HuH-7 (cell line): Measurements from ENCODE around the gene ATXN7L3.
A peak's percentile ranks its signal among the peaks of the same experiment; 100 is the strongest.
"Not testable (repeated sequence)": the region's sequence is repeated elsewhere in the genome, so short reads cannot be mapped to it uniquely, and the experiment has no call there.

ENCODE experiments used
- DNase-seq: peaks from one replicate; pipeline ENCODE4 v3.0.0; 2011; ENCODE audit warnings: low spot score

The ATXN7L3 gene, protein sequence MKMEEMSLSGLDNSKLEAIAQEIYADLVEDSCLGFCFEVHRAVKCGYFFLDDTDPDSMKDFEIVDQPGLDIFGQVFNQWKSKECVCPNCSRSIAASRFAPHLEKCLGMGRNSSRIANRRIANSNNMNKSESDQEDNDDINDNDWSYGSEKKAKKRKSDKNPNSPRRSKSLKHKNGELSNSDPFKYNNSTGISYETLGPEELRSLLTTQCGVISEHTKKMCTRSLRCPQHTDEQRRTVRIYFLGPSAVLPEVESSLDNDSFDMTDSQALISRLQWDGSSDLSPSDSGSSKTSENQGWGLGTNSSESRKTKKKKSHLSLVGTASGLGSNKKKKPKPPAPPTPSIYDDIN

DNA sequence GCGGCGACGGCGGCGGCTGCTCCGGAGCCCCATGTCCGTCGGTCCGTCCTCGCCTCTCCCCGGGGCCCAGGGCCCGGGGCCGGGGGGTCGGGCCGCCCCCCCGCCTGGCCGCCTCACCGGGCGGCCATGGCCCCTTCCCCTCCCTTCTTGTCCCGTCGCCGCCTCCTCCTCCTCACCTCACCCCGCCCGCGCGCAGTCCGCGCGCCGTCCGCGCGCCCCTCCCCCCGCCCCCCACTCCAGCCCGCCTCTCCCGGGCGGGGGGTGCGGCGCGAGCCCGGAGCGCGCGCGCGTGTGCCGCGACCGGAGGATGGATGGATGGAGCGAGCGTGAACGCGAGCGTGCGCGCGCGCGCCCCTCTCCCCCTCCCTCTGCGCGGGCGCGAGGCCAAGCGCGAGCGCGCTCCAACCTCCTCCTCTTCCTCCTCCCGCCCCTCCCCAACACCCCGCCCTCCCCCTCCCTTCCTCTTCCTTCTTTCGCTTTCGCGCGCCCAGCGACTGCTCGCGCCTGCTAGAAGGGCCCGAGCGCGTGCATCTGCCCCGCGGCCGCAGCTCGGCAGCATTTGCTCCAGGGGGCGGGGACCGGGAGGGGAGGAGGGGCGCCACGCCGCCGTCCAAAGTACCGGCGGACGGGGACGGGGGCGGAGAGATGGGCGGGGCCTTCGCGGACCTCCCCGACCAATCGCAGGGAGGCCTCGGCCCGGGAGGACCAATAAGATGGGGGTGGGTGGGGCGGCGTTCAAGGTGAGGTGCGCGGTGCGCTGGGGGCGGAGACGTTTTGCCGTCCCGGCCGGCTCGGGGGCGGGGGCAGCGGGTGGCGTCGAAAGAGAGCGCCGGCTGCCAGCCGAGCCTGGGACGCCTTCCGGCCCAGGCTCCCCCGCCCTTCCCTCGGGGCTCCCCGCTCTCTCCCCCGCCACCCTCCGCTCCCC is at the start of gene ATXN7L3:
ATXN7L3 (minus strand) TSS at position 332 of the 925 bp plus-strand sequence. CDS start 1,814 bp downstream, outside the sequence.
- peak; percentile 99 for DNase-seq

DNA sequence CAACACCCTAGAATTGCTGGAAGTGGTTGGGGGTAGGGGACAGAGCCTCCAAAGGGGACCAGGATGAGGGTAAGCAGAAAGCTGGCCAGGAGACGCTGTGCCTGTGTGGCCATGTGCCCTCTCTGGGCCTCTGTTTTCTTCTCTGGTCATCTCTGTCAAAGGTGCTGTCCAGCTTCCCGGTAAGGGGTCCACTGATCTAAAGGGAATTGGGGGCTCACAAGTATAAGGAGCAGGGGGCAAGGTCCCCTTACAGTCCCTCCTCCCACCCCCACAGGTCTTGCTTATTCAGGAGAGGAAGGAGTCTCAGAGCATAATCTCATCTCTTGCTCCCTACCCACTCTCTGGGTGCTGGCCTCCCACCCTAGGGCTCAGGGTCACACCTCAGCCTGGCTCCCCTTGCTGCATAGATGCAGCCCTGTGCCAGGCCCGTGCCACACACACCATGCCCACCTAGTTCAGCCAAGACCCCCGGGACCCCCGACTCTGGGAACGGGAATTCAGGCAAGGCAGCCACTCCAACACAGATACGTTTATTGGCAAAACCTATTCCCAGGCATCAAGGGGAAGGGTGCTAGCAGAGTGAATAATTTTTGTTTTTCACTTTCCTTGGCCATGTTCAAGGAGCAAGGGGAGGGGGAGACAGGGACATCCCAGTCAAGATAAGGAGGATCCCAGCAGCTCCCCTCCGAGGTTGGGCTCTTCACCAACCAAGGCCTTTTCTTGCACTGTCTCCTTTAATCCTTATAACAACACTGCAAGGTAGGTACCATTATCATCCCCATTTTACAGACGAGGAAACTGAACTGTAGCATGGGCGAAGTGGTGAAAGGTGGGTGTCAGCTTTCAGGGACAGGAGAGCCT is 48.4 kb upstream of the ATXN7L3 start:
- DNase-seq = no peak

DNA sequence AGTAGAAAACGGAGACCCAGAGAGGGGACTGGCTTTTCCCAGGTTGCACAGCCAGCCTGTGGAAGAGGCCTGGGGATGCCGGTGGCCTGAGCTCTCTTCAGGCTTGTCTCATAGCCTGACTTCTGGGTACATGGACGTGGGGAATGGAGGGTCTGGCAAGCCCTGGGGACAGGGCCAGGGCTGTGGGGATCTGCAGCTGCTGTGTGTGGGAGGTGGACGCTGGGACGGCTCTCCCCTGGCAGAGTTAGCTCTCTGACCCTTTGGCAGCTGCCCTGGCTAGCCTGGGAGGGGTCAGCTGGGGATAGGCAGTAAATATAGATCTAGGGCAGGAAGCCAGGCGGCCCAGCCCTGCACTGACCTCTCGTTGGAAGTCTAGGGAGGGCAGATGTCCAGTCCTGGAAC is 47.8 kb upstream of the ATXN7L3 start:
- no peak for DNase-seq

DNA sequence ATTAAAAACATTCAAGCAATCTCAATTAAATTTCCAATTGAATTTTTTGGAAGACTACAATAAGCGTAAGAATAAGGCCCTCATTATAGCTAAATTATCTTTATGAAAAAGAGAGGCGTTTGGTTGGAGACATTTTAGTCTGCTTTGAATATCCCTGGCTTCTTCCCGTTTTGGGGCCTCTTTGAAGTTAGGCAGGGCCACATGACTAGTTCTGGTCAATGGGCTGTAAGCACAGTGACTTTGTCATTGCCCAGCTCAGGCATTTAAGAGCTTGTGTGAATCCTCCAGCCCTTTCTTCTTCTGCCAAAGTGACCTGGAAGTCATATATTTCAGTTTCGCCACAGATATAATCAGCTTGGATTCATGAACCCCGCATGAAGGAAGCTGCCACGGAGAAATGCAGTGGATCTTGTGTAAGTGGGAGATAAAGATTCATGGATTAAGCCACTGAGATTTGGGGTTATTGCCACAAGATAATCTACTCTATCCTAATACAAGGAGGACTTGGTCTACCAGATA is 41.5 kb upstream of the ATXN7L3 start:
- no peak for DNase-seq

DNA sequence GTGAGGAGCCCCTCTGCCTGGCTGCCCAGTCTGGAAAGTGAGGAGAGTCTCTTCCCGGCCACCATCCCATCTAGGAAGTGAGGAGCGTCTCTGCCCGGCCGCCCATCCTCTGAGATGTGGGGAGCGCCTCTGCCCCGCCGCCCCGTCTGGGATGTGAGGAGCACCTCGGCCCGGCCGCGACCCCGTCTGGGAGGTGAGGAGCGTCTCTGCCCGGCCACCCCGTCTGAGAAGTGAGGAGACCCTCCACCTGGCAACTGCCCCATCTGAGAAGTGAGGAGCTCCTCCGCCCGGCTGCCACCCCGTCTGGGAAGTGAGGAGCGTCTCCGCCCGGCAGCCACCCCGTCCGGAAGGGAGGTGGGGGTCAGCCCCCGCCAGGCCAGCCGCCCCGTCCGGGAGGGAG is 38.2 kb upstream of the ATXN7L3 start:
- DNase-seq = not testable (repeated sequence)

DNA sequence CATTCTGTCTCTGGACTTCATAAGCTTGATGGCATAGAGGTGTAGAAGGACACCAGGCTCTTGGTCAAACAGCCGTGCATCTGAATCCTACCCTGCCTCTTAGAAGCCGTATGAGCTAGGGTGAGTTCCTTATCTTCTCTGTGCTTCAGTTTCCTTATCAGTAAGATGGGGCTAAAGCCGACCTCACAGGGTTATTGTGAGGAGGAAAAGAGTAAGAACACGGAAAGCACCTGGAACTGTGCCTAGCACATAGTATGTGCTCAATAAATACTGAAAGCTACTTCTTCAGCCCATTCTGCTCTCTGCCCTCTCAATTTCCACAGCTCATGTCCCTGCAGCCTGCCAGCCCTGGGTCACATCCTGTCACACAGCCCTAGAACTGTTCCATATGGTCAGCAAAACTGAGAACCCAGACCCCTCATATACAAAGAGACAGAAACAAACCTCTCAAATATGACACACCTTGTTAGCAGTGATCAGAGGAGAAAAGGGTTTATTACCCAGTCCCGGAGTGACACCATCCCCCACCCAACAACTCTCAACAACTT is 36.8 kb upstream of the ATXN7L3 start:
- no peak for DNase-seq

DNA sequence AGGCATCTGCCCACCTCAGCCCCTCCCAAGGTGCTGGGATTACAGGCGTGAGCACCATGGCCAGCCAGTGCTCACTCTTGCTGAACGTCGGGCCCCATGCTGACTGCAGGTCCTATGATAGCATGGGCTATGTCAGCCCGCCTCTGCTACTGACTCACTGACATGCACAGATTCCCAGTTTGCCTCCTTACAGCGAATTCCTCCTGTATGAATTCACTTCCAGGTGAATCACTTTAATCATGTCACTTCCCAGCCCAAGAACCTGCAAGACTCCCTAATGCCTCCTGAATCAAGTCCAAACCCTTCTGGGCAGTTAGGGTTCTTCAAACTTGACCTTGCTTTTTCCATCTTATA is 35.9 kb upstream of the ATXN7L3 start:
- no peak for DNase-seq

DNA sequence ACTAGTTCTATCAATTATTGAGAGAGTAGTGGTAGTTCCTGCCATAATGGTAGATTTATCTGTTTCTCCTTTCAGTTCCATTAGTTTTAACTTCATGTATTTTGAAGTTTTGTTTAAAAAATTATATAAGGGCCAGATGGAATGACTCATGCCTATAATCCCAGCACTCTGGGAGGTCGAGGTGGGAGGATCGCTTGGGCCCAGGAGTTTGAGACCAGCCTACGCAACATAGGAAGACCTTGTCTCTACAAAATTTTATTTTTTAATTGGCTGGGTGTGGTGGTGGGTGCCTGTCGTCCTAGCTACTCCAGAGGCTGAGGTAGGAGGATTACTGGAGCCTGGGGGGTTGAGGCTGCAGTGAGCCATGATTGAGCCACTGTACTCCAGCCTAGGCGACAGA is 33.9 kb upstream of the ATXN7L3 start:
- DNase-seq = no peak

DNA sequence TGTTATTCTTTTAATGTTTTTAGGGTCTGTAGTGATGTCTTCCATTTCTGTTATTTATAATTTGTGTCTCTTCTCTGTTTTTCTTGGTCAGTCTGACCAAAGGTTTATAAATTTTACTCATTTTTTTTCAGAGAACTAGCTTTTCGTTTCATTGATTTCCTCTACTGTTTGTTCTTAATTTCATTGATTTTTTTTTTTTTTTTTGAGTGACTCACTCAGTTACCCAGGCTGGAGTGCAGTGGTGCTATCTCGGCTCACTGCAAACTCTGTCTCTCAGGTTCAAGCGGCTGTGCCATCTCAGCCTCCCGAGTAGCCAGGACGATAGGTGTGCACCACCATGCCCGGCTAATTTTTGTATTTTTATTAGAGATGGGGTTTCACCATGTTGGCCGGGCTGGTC is 32.4 kb upstream of the ATXN7L3 start:
- DNase-seq = no peak

DNA sequence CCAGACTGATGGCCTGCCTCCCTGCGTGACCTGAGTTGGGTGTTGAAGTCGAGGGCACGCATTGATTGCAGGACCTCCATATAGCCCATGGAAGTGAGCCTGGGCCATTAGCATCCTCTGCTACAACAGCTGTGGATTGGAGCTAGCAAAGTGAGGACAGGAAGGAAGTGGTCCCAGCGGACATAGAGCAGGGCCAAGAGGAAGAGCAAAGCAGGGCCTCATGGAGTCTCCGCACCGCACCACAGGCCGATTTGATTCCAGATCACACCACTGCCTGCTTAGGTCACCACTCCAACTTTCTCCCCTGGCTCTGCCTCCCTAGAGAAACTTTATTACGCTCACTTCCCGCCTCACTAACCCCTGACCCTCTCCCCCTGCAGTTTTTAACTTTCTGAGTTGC is 30.5 kb upstream of the ATXN7L3 start:
- DNase-seq = no peak

DNA sequence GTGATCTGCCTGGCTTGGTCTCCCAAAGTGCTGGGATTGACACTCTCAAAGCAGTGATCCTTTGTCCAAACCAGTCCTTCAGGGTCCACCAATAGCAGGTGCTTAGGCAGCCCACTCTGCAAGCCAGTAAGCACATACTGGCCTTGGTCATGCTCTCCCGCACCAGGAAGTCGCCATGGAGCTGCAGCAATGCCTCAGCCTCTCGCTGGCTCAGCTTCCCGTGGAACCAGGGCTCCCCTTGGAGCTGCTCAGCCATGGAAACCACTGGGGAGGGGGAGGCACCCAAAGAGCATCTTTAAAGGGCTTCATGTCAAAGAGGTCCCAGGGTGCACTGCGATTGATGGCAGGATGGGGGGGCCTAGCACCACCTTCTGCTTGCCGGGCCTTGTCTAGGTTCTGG is 29.4 kb upstream of the ATXN7L3 start:
- no peak for DNase-seq

DNA sequence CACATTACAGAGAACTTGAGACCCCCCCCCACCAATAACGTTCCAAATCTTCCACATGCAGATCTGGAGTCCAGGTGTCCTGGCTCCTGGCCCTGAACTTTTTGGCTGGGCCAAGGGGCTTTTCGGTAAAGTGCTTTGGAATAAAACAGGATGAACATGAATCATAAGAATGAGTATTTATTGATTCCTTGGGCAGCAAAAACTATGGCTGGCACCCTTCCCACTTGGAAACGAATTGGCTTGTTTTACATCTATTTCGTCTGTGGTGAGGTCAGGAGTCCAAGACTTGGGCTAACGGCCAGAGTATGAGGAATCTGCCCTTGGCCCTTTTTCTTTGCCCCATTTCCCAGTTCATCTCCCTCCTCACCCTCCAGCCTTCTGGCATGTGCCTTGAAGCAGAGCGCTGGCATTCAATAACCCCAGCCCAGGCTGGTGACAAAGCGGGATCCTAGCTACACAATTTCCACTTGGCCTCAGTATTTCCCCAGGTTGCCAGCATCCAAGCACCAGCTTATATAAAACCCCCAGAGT is 23.9 kb upstream of the ATXN7L3 start:
- no peak for DNase-seq

DNA sequence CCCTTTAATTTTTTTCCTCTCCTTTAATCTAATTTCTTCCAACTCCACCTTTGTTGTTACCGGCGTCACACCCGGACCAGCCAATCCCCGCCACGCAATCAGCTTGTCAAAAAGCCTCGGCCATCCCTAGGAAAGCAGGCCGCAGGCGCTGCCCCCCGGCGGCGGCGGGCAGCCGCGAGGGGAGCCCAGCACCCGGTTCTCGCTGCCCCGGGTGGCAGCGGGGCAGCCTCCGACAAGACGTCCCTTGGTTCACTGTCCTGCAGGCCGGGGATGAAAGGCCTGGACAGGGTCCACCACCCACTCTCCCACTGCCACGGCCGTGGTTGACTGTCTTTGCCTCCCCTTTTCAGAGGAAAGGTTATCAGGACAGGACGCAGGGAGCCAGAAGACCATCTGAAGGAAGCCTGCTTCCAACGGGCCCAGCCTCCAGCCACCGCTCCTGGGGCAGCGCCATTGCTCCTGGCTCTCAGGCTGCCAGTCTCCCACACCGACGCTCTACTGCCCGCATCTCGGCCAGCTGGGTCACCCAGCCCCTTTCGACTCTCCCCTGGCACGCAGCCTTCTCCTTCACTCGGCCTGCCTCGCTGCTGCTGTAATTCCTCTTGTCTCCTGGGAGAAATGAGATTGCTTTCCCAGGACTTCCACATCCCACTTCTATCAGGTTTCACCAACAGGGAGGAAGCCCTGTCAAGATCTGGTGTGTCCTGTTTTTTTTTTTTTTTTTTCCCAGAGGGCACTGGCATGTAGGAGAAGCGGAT is 22.6 kb upstream of the ATXN7L3 start:
- peak; percentile 90 for DNase-seq

DNA sequence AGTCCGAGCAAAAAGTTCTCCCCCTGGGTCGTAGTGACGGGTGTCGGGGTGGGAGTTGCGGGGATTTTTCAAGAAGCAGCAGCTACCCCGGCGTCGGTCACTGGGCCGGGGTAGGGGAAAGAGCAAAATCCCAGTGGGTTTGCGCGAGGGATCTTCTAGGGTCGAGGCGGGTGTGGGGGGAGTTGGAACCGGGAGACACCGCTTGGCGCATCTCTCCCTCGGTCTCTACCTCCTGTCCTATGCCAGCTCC is 22.1 kb upstream of the ATXN7L3 start:
- DNase-seq = peak; percentile 63

DNA sequence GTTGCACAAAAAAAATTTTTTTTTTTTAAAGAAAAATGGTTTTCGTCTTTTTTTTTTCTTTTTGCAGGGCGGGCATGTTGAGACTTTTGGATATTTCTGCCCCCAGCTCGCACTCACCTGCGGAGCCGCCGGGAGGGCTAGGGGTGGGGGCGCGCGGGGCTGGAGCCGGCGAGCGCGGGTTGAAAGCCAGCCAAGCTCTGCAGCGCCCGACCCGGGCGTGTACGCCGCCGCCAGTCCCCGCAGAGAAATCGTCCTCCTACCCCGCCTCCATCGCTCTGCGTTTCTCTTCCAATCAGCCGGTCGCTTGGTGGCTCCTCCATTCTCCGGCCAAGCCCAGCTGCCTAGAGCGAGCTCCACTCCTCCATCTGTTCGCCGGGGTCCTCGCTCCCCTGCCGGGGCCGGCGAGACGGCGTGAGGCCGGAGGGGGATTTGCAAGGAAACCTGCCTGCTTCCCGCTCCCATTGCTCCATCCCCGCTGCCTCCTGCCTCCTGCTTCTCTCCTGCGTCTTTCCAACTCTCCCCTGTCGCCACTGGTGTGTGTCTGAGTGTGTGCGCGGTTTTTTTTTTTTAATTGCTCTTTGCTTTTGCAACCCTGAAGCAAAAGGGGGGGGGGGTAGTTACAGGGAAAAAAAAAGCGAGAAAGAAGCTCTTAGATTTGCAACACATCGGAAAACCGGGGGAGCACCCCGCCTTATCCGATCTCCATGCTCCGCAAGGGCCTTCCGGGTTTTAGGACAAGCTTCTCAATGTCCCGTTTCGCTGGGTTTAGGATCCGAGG is 21.6 kb upstream of the ATXN7L3 start:
- peak; percentile 79 for DNase-seq

DNA sequence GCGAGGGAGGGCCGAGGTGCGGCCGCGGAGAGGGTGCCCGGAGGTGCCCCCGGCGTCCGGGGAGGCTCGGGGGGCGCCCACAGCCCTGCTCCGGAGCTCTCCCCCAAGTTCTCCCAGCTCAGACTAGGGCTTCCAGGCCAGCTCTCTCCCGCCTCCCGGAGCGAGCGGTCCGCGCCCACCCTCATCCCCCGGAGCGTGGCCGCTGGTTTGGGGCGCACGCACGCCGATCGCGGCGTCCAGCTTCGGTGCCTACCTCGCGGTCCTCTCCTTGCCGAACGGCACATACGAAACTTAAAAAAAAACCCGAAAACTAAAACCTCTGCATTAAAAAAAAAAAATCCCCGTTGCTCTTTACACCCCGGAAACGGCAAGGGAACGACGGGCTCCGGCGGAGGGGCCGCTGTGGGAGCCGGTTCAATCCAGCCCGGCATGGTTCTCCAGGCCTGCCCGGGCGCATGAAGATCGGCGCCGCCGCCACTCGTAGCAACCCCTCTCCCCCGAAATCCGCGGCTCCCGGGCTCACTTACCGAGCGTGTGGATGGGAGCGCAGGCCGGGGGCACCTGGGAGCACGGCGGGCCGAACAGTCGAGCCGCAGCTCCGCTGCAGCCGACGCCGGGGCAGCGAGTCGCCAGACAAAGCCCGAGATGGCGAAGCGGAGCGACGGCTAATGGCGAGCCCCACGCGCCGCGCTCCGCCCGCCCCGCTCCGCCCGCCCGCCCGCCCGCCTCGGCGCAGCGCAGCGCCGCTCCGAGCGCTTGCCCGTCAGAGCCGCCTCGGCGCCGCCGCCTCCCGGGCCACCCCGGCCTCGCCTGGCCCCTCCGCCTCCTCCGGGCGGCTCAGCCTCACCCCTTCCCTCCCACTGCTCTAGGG is 20.8 kb upstream of the ATXN7L3 start:
- peak; percentile 42 for DNase-seq

DNA sequence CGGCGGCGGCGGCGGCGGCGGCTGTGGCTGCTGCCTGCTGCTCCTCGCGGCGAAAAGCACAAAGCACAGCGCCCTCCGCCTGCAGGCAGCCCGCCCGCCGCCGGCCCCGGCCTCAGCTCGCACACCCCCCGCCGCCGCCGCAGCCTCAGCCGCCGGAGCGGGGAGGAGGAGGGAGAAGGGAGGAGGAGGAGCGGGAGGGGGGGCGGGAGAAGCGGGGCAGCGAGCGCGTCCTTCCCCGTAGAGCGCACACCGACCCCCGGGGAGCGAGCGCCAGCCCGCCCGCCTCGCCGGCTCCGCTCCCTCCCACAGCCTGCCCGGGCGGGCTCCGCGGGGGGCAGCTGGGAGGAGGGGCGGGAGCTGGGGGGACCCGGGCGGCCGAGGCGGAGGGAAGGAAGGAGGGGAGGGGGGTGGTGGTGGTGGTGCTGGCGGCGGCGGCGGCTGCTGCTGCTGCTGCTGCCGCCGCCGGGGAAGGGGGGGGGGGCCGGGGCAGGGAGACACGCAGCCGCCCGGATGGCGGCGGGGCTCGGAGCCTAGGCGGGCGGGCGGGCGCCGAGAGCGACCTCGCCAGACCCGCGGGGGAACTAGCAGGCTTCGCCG is 20.0 kb upstream of the ATXN7L3 start, which contains the start of gene UBTF:
UBTF (minus strand) TSS at position 60 of the 597 bp plus-strand sequence. CDS start 1,446 bp downstream, outside the sequence.
- DNase-seq = peak; percentile 58

DNA sequence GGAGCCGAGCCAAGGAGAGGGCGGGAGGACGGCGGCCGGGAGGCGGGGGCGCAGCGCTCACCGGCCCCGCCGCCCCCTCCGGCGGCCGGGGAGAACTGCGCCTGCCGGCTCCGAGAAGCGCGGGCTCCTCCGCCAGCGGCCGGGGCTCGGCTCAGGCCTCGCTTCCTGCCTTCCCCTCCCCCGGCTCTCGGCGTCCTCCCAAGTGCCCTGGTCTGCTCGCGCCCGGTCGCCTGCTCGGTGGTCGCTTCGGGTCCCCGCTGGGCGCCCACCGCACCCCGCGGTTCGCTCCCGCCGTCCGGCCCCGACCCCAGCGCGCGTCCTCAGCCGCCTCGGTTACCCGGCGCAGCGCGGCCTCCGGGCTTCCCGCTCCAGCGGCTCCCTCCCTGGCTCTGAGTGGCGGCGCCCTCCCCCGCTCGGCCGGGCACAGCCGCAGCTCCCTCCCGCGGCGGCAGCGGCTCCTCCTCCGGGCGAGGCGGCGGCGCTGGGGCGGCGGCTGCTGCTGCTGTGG is 19.5 kb upstream of the ATXN7L3 start:
- peak; percentile 70 for DNase-seq
